Gastroesophageal sphincter (tissue), 4 donors: ENCODE results near the gene CYB5B. TPM values are rescaled to one million over a fixed set of nuclear protein-coding genes. Genes with fewer than 3 reads are reported as not detected.

Source experiments
- ATAC-seq: fragments of 150-250 bp; one replicate; pipeline ENCODE4 v1.9.1; 2016; ENCODE audit warnings: mild to moderate bottlenecking, moderate library complexity
- H3K27ac ChIP-seq, 4 donors: fragments of 200-600 bp; sonication (generic) in 3 of 4; 1 replicate in 3 of 4; 2 replicates in 1 of 4; pipeline ENCODE4 v1.5.1; 2016 to 2019
- H3K27me3 ChIP-seq: fragments of 200-600 bp; sonication (generic); one replicate; pipeline ENCODE4 v1.5.1; 2019
- H3K36me3 ChIP-seq, 2 donors: fragments of 200-600 bp; sonication (generic); one replicate each; pipeline ENCODE4 v1.5.1; 2019; ENCODE audit warnings: control low read depth in 1 of 2
- H3K4me1 ChIP-seq, 3 donors: fragments of 200-600 bp; sonication (generic); 1 replicate in 2 of 3; 2 replicates in 1 of 3; pipeline ENCODE4 v1.5.1; 2016 to 2019; ENCODE audit warnings: control low read depth in 2 of 3
- H3K4me3 ChIP-seq, 2 donors: fragments of 200-600 bp; sonication (generic); one replicate each; pipeline ENCODE4 v1.5.1; 2019; ENCODE audit warnings: mild to moderate bottlenecking in 1 of 2, moderate library complexity in 1 of 2
- H3K9me3 ChIP-seq, 3 donors: fragments of 200-600 bp; sonication (generic); one replicate each; pipeline ENCODE4 v1.5.1; 2017 to 2019; ENCODE audit warnings: control low read depth in 2 of 3
- CTCF ChIP-seq, 4 experiments: fragments of 200-600 bp in 2 of 4; fragments of 450-650 bp in 2 of 4; sonication (generic) in 1 of 4; IDR thresholded peaks; one replicate each; pipeline ENCODE4 v1.5.1; 2017 to 2019; ENCODE audit warnings: antibody characterized with exemption in 4 of 4, mild to moderate bottlenecking in 2 of 4, moderate library complexity in 2 of 4
- EP300 ChIP-seq: sonication (generic); formaldehyde crosslinking; IDR thresholded peaks from one replicate; pipeline ENCODE4 v1.6.1; 2017; ENCODE audit warnings: antibody characterized with exemption, mild to moderate bottlenecking
- POLR2A ChIP-seq, 2 donors: fragments of 450-650 bp; IDR thresholded peaks; one replicate each; pipeline ENCODE4 v1.6.1; 2017; ENCODE audit warnings: antibody characterized with exemption in 2 of 2, mild to moderate bottlenecking in 2 of 2, moderate library complexity in 1 of 2
- POLR2AphosphoS5 ChIP-seq: sonication (generic); formaldehyde crosslinking; IDR thresholded peaks from one replicate; pipeline ENCODE4 v1.6.1; 2017; ENCODE audit warnings: antibody characterized with exemption
- WGBS, 2 donors: methylation state at CpG; one replicate each; pipeline ENCODE4 v1.1.5; 2018; ENCODE audit warnings: low coverage in 1 of 2; 5-methylcytosine and 5-hydroxymethylcytosine counted together
- total RNA-seq, 4 donors: library from RNA; depleted of rRNA; stranded (reverse); fragments of >200 nt; gene quantifications; one replicate each; pipeline ENCODE4 v1.1.0, GENCODE V29; 2016

CYB5B gene
- total RNA-seq, 4 donors from 2014 or later, result 33.4 to 63.8 (median 37.8) TPM

GRCh38 chr16:69503244-69503643, 78.8 kb downstream of the CYB5B start:
- Histone ChIP-seq H3K4me3 (no peak overlapping the region), H3K36me3 (no peaks in the 10 kb centered on the region), H3K27me3 (no peaks in the 10 kb centered on the region), H3K4me1 (no peaks in the 10 kb centered on the region), H3K27ac (no peak overlapping the region), H3K9me3 (no peaks in the 10 kb centered on the region)
- ATAC-seq, result no peak
- no peak for TF ChIP-seq POLR2A (IDR thresholded peaks at IDR 0.05)
- TF ChIP-seq CTCF (IDR thresholded peaks at IDR 0.05), result no peak
- no peak for TF ChIP-seq POLR2AphosphoS5
- no peak for TF ChIP-seq EP300
- 89% methylated on average over 3 of the region's 4 CpGs; no CpG with 5 or more reads in 1 of the 2 donors for WGBS, 2 donors

- no peak for ATAC-seq
- no peak overlapping the region for H3K4me3 ChIP-seq
- no peaks in the 10 kb centered on the region for H3K36me3 ChIP-seq
- H3K4me1 ChIP-seq, result no peaks in the 10 kb centered on the region
- H3K9me3 ChIP-seq, result no peaks in the 10 kb centered on the region
- no peak for TF ChIP-seq POLR2AphosphoS5
- no peak for TF ChIP-seq POLR2A (IDR thresholded peaks at IDR 0.05)
- no peak for TF ChIP-seq EP300
- no peak for TF ChIP-seq CTCF (IDR thresholded peaks at IDR 0.05)
- no peaks in the 10 kb centered on the region for H3K27me3 ChIP-seq
- no peak overlapping the region for H3K27ac ChIP-seq
- 55 to 68% methylated on average over 3 to 4 of the region's 4 CpGs for WGBS, 2 donors
Observed at GRCh38 chr16:69508033-69508755, 83.8 kb downstream of the CYB5B start.

- Histone ChIP-seq H3K4me3 (no peak overlapping the region), H3K4me1 (no peaks in the 10 kb centered on the region), H3K27me3 (no peaks in the 10 kb centered on the region), H3K36me3 (no peaks in the 10 kb centered on the region), H3K9me3 (no peaks in the 10 kb centered on the region), H3K27ac (no peak overlapping the region)
- no peak for ATAC-seq
- TF ChIP-seq EP300 (no peak), POLR2AphosphoS5 (no peak), CTCF (IDR thresholded peaks at IDR 0.05) (no peak), POLR2A (IDR thresholded peaks at IDR 0.05) (no peak)
- 89 to 92% methylated on average over 4 to 5 of the region's 5 CpGs for WGBS, 2 donors
Observed at GRCh38 chr16:69509125-69509524, 84.7 kb downstream of the CYB5B start.

- no peaks in the 10 kb centered on the region for H3K9me3 ChIP-seq
- H3K27me3 ChIP-seq, result no peaks in the 10 kb centered on the region
- WGBS, 2 donors, result 95 to 96% methylated on average over 4 of the region's 4 CpGs
- H3K4me1 ChIP-seq, result no peaks in the 10 kb centered on the region
- H3K4me3 ChIP-seq, result no peak overlapping the region
- no peak for ATAC-seq
- H3K36me3 ChIP-seq, result no peaks in the 10 kb centered on the region
- no peak overlapping the region for H3K27ac ChIP-seq
- TF ChIP-seq POLR2A (IDR thresholded peaks at IDR 0.05) (no peak), CTCF (IDR thresholded peaks at IDR 0.05) (no peak), EP300 (no peak), POLR2AphosphoS5 (no peak)
Observed at GRCh38 chr16:69511651-69512050, 87.2 kb downstream of the CYB5B start.
